ENCODE data around the gene KRTAP12-4.

Gene KRTAP12-4

DNA sequence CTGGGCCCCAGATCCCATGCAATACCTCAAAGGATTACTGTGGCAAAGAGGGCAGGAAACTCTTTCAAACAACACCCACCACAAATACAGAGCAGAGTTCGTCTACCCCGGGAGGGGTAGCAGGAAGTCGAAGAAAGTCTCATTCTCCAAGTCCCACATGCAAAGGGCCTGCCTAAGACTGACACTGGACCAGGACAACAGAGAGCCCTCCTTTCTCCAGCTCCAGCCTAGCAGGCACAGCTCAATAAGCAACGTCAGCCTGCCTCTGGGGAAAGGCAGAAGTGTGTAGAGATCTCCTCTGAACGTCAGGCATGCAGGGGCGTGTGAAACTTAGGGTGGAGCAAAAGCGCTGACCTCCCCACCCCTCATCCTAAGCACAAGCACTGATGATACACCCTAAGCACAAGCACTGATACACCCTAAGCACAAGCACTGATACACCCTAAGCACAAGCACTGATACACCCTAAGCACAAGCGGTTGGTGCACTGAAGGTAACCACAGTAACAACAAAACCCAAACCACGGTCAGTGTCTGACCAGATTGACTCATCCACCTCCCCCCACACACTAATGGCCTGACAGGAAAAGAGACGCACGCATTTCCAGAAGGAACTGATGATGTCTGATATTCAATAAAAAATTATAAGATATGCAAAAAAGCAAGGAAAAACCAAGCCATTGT is 4.6 kb upstream of the KRTAP12-4 start:
- TF ChIP-seq, protein P1, sequence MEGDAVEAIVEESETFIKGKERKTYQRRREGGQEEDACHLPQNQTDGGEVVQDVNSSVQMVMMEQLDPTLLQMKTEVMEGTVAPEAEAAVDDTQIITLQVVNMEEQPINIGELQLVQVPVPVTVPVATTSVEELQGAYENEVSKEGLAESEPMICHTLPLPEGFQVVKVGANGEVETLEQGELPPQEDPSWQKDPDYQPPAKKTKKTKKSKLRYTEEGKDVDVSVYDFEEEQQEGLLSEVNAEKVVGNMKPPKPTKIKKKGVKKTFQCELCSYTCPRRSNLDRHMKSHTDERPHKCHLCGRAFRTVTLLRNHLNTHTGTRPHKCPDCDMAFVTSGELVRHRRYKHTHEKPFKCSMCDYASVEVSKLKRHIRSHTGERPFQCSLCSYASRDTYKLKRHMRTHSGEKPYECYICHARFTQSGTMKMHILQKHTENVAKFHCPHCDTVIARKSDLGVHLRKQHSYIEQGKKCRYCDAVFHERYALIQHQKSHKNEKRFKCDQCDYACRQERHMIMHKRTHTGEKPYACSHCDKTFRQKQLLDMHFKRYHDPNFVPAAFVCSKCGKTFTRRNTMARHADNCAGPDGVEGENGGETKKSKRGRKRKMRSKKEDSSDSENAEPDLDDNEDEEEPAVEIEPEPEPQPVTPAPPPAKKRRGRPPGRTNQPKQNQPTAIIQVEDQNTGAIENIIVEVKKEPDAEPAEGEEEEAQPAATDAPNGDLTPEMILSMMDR (IDR thresholded peaks at IDR 0.05; ENCODE audit: low read depth, low read length, missing control alignments), result no peak
- DNase-seq (ENCODE audit: extremely low read depth, low read depth), result no peak
- H3K4me3 ChIP-seq (replicated peaks; ENCODE audit: low read depth, low read length), result no peak overlapping the region

DNA sequence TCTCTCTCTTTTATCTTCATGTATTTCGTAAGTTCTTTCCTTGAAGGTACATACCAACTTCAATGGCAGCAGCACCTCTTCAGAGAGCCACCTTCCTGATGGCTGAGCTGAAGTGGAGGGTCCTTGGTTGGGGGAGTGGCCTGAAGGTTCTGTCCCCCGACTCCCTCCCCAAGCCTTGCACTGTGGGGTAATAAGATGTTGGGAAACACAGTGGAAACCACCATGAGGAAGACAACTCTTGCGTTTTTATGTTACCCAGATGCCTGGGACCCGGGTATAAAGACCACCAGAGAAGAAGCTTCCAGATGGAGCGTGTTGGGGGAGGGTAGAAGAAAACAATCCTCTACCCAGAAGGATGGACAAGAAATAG is 4.1 kb upstream of the KRTAP12-4 start:
- H3K4me3 ChIP-seq (replicated peaks; ENCODE audit: low read depth, low read length), result no peak overlapping the region
- TF ChIP-seq, protein P1 (IDR thresholded peaks at IDR 0.05; ENCODE audit: low read depth, low read length, missing control alignments), result no peak
- DNase-seq (ENCODE audit: extremely low read depth, low read depth), result no peak

DNA sequence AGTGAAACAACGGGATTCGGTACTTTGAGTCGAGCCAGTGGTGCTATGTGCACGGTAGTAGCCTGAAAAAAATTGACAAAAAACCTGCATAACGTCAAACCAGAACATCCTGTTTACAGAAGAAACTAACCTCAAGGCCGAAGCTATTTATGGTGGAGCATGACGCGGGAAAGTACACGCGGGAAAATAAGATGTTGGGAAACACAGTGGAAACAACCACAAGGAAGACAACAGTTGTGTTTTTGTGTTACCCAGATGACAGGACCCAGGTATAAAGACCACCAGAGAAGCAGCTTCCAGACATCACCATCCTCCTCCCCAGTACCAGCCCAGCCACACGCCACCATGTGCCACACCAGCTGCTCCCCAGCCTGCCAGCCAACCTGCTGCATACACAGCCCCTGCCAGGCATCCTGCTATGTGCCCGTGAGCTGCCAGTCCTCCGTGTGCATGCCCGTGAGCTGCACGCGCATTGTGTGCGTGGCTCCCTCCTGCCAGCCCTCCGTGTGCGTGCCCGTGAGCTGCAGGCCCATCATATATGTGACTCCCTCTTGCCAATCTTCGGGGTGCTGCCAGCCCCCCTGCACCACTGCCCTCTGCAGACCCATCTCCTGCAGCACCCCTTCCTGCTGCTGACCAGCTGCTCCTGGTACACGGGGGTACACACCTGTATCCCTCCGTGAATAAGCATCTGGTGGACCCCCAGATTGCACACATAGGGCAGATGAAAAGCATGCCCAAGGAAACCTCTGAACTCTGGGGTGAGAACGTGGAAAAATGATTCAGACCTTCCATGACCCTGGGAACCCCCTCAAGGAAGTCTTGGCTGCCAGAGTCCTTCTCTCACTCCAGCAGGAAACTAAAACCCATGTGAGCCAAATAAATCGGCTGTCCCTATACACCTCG is 3.4 kb upstream of the KRTAP12-4 start, which contains the start of gene KRTAP12-3:
KRTAP12-3 (plus strand) TSS at position 298 of the 906 bp plus-strand sequence; CDS start at position 346, 48 bp downstream.
- DNase-seq (ENCODE audit: extremely low read depth, low read depth), result no peak
- H3K4me3 ChIP-seq (replicated peaks; ENCODE audit: low read depth, low read length), result no peak within 1 kb of the TSS
- TF ChIP-seq, protein P1 (IDR thresholded peaks at IDR 0.05; ENCODE audit: low read depth, low read length, missing control alignments), result no peak

DNA sequence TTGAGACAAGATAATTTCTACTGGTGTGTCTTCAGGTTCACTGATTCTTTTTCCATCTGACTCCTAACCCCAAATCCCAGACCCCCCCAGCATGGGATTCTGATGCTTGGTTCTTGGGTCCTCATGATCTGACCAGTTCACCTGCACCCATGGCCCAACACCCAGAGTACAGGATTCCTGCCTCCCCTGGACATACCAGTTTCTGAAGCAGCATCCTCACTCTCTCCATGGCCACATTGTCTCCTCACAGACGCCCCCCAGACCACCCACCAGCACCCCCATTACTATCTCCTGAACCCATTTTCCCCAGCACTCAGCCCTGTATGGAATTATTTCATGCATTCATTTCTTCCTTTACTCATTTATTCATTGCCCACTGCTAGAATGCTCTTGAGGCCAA is 2.4 kb upstream of the KRTAP12-4 start:
- TF ChIP-seq, protein P1 (IDR thresholded peaks at IDR 0.05; ENCODE audit: low read depth, low read length, missing control alignments), result no peak
- no peak overlapping the region for H3K4me3 ChIP-seq (replicated peaks; ENCODE audit: low read depth, low read length)
- DNase-seq (ENCODE audit: extremely low read depth, low read depth), result no peak

DNA sequence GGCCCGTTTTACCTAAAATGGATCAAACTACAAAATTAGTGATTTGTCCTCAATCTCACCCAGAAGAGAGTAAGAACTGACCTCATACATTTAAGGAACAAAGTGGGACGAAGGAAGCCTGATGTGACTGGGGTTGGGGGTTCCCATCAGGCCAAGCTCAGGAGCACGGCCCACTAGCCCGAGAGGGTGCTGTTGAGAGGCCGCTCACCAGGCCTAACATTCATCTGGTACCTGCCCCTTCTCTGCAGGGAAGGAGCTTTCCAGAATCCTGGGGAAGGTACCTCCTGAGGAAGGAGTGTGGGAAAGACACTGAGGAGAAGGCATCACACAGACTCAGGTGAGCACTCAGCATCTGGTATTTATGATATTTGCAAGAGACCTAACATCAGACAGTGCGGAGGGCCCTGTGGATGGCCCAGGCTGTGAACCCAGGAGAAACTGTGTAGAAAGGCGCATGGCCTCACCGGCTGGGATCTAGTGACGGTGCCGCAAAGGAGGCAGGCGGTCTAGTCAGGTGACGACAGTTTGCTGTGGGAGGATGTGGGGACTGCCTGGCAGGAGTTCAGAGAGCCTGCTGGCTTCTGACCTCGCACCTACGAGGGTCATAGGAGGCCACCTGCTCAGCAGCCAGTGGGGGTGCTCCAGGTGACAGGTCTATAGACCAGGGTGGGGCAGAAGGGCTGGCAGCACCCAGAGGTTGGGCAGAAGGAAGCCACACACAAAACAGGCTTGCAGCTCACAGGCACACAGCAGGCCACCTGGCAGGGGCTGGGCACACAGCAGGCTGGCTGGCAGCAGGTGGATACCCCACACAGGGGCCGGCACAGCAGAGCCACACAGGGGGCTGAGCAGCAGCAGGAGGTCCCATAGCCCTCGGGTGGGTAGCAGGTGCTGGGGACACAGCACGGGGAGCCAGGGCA is 543 bp downstream of the KRTAP12-4 start:
- TF ChIP-seq, protein P1 (IDR thresholded peaks at IDR 0.05; ENCODE audit: low read depth, low read length, missing control alignments), result no peak
- DNase-seq (ENCODE audit: extremely low read depth, low read depth), result no peak
- no peak overlapping the region for H3K4me3 ChIP-seq (replicated peaks; ENCODE audit: low read depth, low read length)

DNA sequence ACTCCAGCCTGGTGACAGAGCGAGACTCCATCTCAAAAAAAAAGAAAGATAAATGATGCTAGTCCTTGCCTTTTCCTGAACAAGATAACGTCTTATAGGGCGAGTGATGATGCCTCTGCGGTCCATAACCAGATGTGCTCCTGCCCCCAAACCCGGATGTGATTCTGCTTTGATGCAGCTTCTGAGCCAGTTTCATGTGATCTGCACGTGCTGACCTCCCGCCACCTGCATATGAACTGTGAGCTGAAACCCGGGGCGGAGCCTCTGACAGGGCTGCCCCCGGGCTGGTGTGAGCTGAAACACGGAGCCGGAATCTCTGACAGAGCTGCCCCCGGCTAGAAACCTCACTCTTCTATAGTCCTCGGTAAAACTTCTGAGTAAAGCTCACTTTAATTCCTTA is 1.3 kb downstream of the KRTAP12-4 start:
- no peak overlapping the region for H3K4me3 ChIP-seq (replicated peaks; ENCODE audit: low read depth, low read length)
- TF ChIP-seq, protein P1 (IDR thresholded peaks at IDR 0.05; ENCODE audit: low read depth, low read length, missing control alignments), result no peak
- no peak for DNase-seq (ENCODE audit: extremely low read depth, low read depth)

All from HFF-Myc (cell line).